Activated T-helper 2 cell treated with anti-CD3 and anti-CD28 coated beads, Interferon-gamma antibody, Interleukin-2, Interleukin-4, amounts not matched to agents 10 μg/mL and 5 μg/mL and 100 μg/mL, durations not matched to agents 14 hours and 24 hours and 36 hours (primary cell): ENCODE data around the gene SEPTIN2. TPM values are rescaled to one million over a fixed set of nuclear protein-coding genes. Genes with fewer than 3 reads are reported as not detected.

ENCODE experiments used
- DNase-seq: peaks from one replicate; pipeline ENCODE4 v3.0.0; 2021; ENCODE audit warnings: low spot score
- H3K27ac Mint-ChIP-seq: one replicate; pipeline ENCODE4 v1.8.0; 2021; ENCODE audit warnings: mixed read lengths
- H3K27me3 Mint-ChIP-seq: one replicate; pipeline ENCODE4 v1.8.0; 2021; ENCODE audit warnings: low read depth, mixed read lengths
- H3K36me3 Mint-ChIP-seq: one replicate; pipeline ENCODE4 v1.8.0; 2021; ENCODE audit warnings: low read depth, mixed read lengths
- H3K4me1 Mint-ChIP-seq: one replicate; pipeline ENCODE4 v1.8.0; 2021; ENCODE audit warnings: low read depth, mixed read lengths
- H3K4me3 Mint-ChIP-seq: one replicate; pipeline ENCODE4 v1.8.0; 2021; ENCODE audit warnings: low read depth, mild to moderate bottlenecking, moderate library complexity, mixed read lengths
- H3K9me3 Mint-ChIP-seq: one replicate; pipeline ENCODE4 v1.8.0; 2021; ENCODE audit warnings: mixed read lengths
- intact Hi-C: fragments of 100-400 bp; cut with micrococcal nuclease; formaldehyde crosslinking; loops from one replicate; pipeline ENCODE4 v1.15.1; 2023
- total RNA-seq: library from RNA; stranded (reverse); gene quantifications from 2 replicates; pipeline ENCODE4 v1.2.3, GENCODE V29; 2022

The SEPTIN2 gene
- 231 TPM in 2 replicates for total RNA-seq

DNA sequence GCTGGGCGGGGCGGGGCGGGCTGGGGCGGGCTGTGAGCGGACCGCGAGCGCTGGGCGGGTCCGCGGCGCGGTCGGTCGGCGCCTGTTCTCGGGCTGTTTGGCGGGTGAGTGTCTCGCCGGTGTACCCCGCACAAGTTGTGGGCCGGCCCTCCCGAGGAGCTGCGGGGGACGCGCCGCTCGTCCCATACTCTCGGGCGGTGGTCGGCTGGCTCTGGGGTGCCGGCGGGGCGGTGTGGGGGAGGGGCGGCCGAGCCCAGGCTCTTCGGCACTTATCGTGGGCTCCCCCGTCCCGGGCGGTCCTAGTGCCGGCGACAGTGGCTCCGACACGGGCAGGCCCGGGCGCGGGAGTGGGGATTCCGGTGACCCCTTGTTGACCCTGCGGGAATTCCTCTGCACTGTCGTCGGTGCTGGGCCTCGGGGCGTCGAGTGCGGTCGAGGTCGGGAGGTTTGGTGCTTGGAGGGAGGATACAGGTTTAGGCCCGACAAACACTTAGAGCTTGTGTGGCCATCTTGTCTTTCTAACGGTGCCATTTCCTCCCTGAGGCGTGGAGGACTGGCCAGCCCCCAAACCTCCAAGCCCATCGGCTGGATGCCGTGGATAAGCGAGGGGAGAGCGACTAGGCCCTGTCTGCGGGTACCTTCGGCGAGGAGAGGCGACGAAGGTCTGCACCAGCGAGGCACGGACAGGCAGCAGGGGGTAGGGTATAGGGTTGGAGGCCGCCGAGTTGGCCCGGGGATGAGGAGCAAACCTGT, at the start of gene SEPTIN2:
SEPTIN2 (plus strand) TSS at position 47 of the 753 bp plus-strand sequence. CDS start 8,308 bp downstream, outside the sequence.
- H3K27me3 Mint-ChIP-seq, result no peaks in the 10 kb centered on the region
- H3K9me3 Mint-ChIP-seq, result no peaks in the 10 kb centered on the region
- peak; percentile 77 for DNase-seq
- H3K36me3 Mint-ChIP-seq, result peaks cover 52% of the 10 kb centered on the region
- H3K4me3 Mint-ChIP-seq, result peak within 1 kb of the TSS; percentile 94
- peak within 1 kb of the TSS; percentile 100 for H3K27ac Mint-ChIP-seq
- intact Hi-C loops, result loop anchor here (1.0 to 10.0 kb wide), 7 partner anchors 40 to 1291 kb away; partner anchors contain the start of genes DUSP28, FARP2, NDUFA10 and STK25
- peaks cover 58% of the 10 kb centered on the region for H3K4me1 Mint-ChIP-seq

DNA sequence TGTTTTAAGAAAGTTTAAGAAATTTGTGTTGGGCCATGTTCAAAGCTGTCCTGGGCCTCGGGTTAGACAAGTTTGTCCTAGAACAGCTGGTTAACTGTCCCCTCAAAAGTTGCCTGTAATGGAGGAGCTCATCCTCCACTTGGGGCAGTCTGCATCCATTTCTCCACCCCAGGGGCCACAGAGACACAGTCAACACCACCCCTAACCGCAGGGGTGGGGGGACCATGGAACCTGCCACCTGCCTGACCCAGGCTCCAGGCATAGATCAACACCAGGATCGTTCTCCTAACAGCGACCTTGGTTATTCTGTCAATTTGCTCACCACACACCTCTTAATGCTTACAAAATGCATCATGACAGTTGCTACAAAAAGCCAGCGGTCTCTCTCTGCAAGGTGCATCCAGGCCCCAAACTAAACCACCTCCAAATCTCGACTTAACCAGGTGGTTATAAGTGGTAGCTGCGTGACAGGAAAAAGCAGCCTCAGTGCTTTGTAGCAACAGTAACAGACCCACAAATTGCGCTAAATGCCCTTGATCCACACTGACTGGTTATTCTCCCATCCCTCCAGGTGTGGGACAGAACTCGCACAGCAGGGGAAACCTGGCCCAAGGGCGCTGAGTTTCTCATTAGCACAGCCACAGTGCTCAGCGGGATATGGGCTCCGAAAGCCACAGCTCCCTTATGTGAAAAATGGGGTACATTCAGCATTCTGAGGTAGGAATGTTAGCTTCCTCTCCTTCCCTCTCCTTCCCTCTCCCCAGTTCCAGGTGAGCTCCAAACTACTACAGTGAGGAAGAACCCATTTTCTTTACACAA, 48.3 kb upstream of the SEPTIN2 start:
- Mint-ChIP-seq H3K4me1 (peaks cover 29% of the 10 kb centered on the region), H3K9me3 (no peaks in the 10 kb centered on the region), H3K4me3 (no peak overlapping the region), H3K36me3 (peaks cover 60% of the 10 kb centered on the region), H3K27ac (no peak overlapping the region), H3K27me3 (no peaks in the 10 kb centered on the region)
- intact Hi-C loops, result no loop called here
- DNase-seq, result no peak

DNA sequence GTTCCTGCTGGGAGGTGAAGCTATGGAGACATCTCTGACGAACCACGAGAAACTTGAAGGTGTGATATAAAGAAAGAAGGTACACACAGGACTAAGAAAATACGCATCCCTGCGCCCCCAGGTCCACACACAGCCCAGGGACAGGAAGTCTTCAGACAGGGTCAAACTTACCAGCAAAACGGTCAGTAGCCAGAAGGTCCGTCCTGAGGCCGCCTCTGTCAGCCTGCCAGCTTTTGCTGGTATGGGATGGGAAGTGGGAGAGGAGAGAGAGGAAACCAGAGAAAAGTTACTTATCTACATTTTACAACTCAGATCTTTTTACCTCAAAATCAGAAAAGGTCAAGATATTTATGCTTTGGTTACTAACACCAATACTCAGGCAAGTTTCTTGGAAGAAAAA, 47.4 kb upstream of the SEPTIN2 start:
- peaks cover 33% of the 10 kb centered on the region for H3K4me1 Mint-ChIP-seq
- H3K27me3 Mint-ChIP-seq, result no peaks in the 10 kb centered on the region
- peaks cover 52% of the 10 kb centered on the region for H3K36me3 Mint-ChIP-seq
- peak overlapping the region; percentile 2 for H3K27ac Mint-ChIP-seq
- no peak overlapping the region for H3K4me3 Mint-ChIP-seq
- intact Hi-C loops, result no loop called here
- no peak for DNase-seq
- H3K9me3 Mint-ChIP-seq, result no peaks in the 10 kb centered on the region

DNA sequence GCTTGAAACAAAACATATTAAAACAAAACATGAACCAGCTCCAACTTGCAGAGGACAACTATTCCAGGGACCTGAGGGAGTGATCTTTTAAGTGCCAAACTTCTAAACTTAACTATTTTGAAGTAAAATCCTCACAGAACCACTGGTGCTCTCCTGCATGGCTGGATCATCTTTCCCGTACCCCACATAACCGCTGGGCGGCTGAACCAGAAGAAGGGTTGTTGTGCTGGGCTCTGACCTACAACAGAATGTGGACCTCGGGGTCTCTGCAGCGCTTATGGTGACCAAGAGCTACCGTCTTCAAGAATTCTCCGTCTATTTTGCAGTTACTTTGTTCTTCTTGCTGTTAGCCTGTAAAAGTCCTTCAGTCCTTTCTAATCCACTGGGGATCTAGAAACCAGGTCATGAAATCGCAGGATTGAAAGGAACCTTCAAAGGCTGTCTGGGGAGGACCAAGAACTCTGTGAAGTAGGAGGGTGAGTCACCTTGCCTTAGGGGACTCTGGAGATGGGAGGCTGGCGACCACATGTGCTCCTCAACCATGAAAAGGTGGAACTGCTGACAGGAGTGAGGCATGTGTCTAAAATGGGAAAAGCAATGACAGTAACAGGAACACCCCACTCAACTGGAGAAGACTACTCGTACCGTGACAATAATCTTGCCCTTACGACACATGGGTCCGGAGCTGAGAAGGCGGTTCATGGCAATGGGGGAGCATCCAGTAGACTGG, 46.8 kb upstream of the SEPTIN2 start:
- H3K36me3 Mint-ChIP-seq, result peaks cover 47% of the 10 kb centered on the region
- peaks cover 38% of the 10 kb centered on the region for H3K4me1 Mint-ChIP-seq
- H3K27ac Mint-ChIP-seq, result peak overlapping the region; percentile 2
- intact Hi-C loops, result no loop called here
- H3K27me3 Mint-ChIP-seq, result no peaks in the 10 kb centered on the region
- H3K9me3 Mint-ChIP-seq, result no peaks in the 10 kb centered on the region
- DNase-seq, result no peak
- peak overlapping the region; percentile 11 for H3K4me3 Mint-ChIP-seq

DNA sequence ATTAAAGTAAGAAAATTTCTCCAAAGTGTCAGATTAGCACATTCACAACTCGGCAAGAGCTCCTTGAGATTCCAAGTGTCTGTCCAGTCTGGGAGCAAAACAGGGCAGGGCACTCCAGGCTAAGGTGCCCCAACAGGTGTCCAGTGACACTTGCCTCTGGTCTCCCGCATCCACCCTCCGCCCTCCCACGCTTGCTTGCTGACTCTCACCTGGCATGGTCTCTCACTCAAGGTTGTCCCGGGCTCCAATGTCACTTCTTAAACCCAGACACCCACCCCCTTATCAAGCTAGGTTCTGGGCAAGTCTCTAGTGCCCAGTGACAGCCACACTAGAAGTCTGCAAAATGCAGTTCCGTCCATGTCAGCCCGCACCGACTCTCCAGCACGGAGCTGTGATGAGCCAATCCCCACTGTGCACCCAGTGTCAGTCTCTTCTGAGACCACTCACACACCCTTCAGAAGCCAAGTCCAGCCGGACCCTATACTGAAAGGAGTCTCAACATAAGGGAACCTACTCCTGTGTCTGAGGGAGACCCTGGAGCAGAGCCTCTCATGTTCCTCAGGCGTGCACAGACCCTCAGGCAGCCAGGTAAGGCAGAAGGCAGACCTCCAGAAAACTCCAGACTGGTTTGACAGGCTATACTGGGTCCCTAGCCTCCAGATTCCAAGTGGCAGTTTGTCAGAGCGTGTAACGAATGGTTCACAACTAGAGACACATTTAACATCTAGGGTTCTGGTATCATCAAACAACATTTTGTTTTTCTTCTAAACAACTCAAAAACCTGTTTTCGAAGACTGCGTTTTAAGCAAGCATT, 45.8 kb upstream of the SEPTIN2 start:
- DNase-seq, result no peak
- no peak overlapping the region for H3K4me3 Mint-ChIP-seq

DNA sequence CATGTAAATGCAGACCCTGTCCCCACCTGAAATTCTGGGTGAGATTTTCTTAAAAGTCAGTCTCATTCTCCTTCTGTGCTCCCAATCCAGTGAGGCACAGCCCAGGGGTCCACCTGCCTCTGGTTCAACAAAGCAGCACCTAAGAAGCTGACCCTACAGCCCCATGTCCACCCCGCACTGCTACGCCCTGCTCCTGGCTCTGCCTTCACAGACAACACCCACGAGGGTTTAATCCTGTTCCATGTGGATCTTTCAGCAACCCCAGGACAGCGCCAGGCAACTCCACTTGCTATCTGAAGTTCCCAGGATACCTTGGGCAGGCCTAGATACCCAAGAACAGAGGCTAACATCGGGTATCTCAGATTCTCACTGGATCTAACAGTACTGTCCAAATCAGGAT, 45.2 kb upstream of the SEPTIN2 start:
- H3K4me1 Mint-ChIP-seq, result peaks cover 39% of the 10 kb centered on the region
- H3K9me3 Mint-ChIP-seq, result peaks cover 10% of the 10 kb centered on the region
- no peaks in the 10 kb centered on the region for H3K27me3 Mint-ChIP-seq
- no peak overlapping the region for H3K27ac Mint-ChIP-seq
- peak overlapping the region; percentile 88 for H3K4me3 Mint-ChIP-seq
- H3K36me3 Mint-ChIP-seq, result peaks cover 51% of the 10 kb centered on the region
- intact Hi-C loops, result no loop called here
- no peak for DNase-seq

More for the DNA sequence above, 45.8 kb upstream of the SEPTIN2 start:
- Mint-ChIP-seq H3K27me3 (no peaks in the 10 kb centered on the region), H3K4me1 (peaks cover 39% of the 10 kb centered on the region), H3K9me3 (peaks cover 4% of the 10 kb centered on the region), H3K36me3 (peaks cover 48% of the 10 kb centered on the region), H3K27ac (peak overlapping the region; percentile 16)
- intact Hi-C loops, result no loop called here

DNA sequence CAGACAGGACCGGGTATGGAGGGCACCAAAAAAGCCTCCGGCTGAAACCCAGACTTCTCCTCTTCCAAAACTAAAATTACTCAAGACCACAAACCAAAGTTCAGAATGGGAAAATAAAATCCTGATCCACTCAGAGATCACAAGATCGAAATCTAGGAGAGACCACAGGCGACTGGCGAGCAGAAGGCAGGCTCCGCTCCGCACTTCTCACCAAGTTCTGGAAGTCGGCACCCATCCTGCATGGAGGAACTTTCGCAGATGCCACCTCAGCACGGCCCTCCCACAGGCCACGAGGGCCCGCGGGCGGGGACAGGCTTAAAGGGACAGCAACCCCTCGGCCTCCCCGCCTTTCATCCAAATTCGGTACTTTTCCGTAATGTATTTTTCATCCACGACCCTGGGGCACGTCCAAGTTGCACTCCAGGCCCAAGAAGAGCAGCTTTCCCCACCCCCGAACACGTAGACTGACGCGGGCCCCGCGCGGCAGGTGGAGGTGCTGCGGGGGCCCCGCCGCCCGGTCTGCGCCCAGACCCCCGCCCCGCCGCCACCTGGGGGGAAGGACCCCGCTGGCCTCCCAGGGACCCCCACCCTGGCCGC, 43.9 kb upstream of the SEPTIN2 start:
- Mint-ChIP-seq H3K36me3 (peaks cover 54% of the 10 kb centered on the region), H3K9me3 (peaks cover 22% of the 10 kb centered on the region), H3K4me3 (peak overlapping the region; percentile 88), H3K27ac (peak overlapping the region; percentile 88), H3K27me3 (no peaks in the 10 kb centered on the region), H3K4me1 (peaks cover 39% of the 10 kb centered on the region)
- intact Hi-C loops, result loop anchor here (1.0 kb wide), 1 partner anchor 43 kb away; the partner anchor contains the start of genes HDLBP and SEPTIN2
- peak; percentile 36 for DNase-seq

DNA sequence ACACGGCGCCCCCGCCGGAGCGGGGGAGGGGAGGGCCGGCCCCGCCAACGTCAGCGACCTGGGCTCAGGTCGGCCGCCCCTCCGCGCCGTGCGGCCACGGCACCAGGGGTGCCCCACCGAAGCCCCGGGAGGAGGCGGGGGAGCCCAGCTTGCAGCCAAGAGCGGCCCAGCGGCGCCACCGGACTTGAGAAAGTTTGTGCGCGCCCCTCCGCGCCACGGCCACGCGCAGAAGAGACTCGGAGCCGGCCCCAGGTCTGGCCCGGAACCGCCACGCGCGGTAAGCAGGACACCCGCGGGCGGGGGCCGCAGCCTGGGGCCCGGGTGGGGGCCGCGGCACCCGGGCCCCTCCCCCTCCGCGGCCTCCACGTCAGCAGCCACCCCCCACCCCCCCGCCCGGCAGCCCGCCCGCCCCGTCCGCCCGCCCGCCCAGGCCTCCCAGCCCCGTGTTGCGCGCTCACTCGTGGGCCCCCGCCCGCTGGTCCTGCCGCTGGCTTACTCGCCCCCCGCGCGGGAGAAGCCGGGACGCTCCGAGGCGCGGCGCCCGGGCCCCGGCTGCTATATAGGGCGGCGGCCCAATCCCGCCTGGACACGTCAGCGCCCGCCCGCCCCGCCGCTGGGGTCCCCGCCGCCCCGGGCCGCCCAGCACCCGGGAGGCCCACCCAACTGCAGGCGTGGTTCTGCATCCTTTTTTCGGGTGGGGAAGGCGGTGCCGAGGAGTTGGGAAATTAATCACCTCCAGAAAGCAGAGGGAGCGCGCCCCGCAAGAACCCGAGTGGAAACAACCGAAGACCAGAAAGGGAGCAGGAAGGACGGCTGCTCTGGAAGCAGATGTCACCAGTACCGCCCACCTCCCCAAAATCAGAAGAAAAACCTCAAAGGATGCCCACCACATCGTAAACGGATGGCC, 43.2 kb upstream of the SEPTIN2 start:
- Mint-ChIP-seq H3K4me1 (peaks cover 39% of the 10 kb centered on the region), H3K36me3 (peaks cover 53% of the 10 kb centered on the region), H3K4me3 (peak overlapping the region; percentile 70), H3K27me3 (no peaks in the 10 kb centered on the region), H3K9me3 (peaks cover 22% of the 10 kb centered on the region), H3K27ac (no peak overlapping the region)
- intact Hi-C loops, result no loop called here
- DNase-seq, result peak; percentile 28

DNA sequence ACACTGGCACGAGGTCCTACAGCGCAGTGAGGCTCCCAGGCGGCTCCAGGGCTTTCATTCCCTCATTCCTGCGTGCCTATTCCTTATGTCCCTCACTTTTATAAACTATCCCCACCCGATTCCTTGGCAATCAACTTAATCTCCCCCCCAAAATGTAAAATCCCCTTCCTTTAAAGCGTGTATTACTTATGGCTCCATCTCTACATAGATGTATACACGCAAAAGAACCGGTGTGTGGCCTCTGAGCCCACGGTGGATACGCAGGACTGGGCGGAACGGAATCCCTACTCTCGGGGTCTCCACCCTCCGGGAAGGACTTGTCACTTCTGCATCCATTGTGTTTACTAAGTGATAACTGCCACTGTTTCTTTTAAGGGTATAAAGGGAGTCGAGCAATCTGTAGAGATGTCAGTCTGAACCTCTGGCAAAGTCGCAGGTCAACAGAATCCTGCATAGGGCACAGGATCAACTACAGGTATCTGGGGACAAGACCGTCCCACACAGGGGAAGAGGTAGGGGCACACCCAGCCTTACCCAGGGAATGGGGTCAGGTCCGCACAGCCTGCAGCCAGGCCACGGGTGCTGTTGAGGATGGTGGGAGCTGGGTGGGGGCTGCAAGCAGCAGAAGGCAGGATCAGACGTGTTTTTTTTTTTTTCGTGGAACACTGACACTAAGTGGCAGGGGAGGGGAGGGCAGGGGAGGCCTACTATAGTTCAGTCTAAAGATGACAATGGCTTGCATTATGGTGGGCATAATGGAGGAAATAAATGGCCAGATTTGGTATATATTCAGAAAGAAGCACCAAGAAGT, 42.3 kb upstream of the SEPTIN2 start:
- no peak for DNase-seq
- intact Hi-C loops, result no loop called here
- Mint-ChIP-seq H3K36me3 (peaks cover 51% of the 10 kb centered on the region), H3K27ac (peak overlapping the region; percentile 58), H3K4me3 (peak overlapping the region; percentile 70), H3K27me3 (no peaks in the 10 kb centered on the region), H3K4me1 (peaks cover 33% of the 10 kb centered on the region), H3K9me3 (peaks cover 22% of the 10 kb centered on the region)

DNA sequence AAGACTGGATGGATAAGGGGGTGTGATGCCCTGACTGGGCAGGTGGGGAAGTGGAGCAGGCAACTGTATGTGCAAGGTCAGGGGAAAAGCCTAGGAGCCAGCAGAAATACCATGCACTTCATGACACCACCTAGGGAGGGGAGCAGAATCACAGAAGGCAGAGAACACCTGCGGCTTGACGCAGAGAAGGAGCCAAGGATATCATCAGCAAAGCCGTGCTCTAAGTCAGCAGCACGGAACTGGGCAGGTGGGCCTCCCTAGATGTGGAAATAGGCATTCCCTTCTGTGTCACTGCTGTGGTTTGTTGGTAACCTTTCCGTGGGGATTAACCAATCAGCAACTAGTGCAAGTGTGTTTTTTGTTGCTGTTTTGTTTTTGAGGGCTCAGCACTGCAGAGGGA, 41.6 kb upstream of the SEPTIN2 start:
- no peak for DNase-seq
- Mint-ChIP-seq H3K9me3 (peaks cover 22% of the 10 kb centered on the region), H3K4me3 (no peak overlapping the region), H3K4me1 (peaks cover 28% of the 10 kb centered on the region), H3K27me3 (no peaks in the 10 kb centered on the region), H3K27ac (no peak overlapping the region), H3K36me3 (peaks cover 48% of the 10 kb centered on the region)
- intact Hi-C loops, result no loop called here
